Endothelial cell of umbilical vein (primary cell): Measurements from ENCODE around the gene ZC3H18. TPM values are rescaled to one million over a fixed set of nuclear protein-coding genes. Genes with fewer than 3 reads are reported as not detected.
A peak's percentile ranks its signal among the peaks of the same experiment; 100 is the strongest.

Source experiments
- BruUV-seq: library from RNA; stranded (reverse); fragments of 400-500 nt; replicated peaks from 2 replicates; lab custom pipeline; 2021; lab: Mats Ljungman, UMichigan
- CTCF ChIA-PET: fragments of 300-600, 350-600 bp; sonication (Branson Sonifier 250); formaldehyde crosslinking; loops from one replicate; lab custom pipeline; 2021; ENCODE audit warnings: antibody characterized with exemption, inconsistent platforms; lab: Charles Lee
- POLR2A ChIA-PET: fragments of 300-600, 350-600 bp; sonication (Branson Sonifier 250); formaldehyde crosslinking; loops from one replicate; lab custom pipeline; 2021; ENCODE audit warnings: antibody characterized with exemption, inconsistent platforms; lab: Charles Lee
- DNase-seq: peaks from one replicate; pipeline ENCODE4 v3.0.0-alpha.2; 2011; ENCODE audit warnings: low read depth, low spot score
- FAIRE-seq: peaks from 2 replicates; lab custom pipeline; 2011; peaks lifted over from hg19 to GRCh38; lab: Jason Lieb, UNC
- H2AFZ ChIP-seq: 2 replicates; pipeline ENCODE4 v1.6.0; 2012; ENCODE audit warnings: low read depth, low read length, control low read depth, inconsistent platforms
- H3K27ac ChIP-seq: 2 replicates; pipeline ENCODE4 v1.5.1; 2011; ENCODE audit warnings: low read depth, mild to moderate bottlenecking, control low read depth, low read length, moderate library complexity; ENCODE audit not compliant: insufficient read depth
- H3K27me3 ChIP-seq, 2 experiments: 2 replicates each; pipeline versions ENCODE4 v1.6.0 to v1.6.1; 2011; ENCODE audit warnings: low read length in 2 of 2, mixed read lengths in 1 of 2; ENCODE audit not compliant: control insufficient read depth in 2 of 2, insufficient read depth in 2 of 2
- H3K36me3 ChIP-seq, 2 experiments: 2 replicates in 1 of 2; 3 replicates in 1 of 2; pipeline ENCODE4 v1.5.1; 2011; ENCODE audit warnings: low read length in 2 of 2, mild to moderate bottlenecking in 1 of 2, moderate library complexity in 1 of 2; ENCODE audit not compliant: control insufficient read depth in 2 of 2, insufficient read depth in 2 of 2; ENCODE audit errors: extremely low read depth in 1 of 2
- H3K4me1 ChIP-seq: 3 replicates; pipeline ENCODE4 v1.5.1; 2011; ENCODE audit warnings: mild to moderate bottlenecking, low read length; ENCODE audit not compliant: control insufficient read depth, insufficient read depth; ENCODE audit errors: extremely low read depth
- H3K4me2 ChIP-seq: 2 replicates; pipeline ENCODE4 v1.6.1; 2011; ENCODE audit warnings: low read length, control low read depth, mixed read lengths; ENCODE audit not compliant: insufficient read depth
- H3K4me3 ChIP-seq, 3 experiments: fragments of 200-600 bp in 1 of 3; sonication (generic), shearing (Covaris generic) in 1 of 3; replicated peaks in 1 of 3; 2 replicates each; pipeline ENCODE4 v1.5.1; 2011 to 2016; ENCODE audit warnings: control low read depth in 3 of 3, low read length in 3 of 3, mild to moderate bottlenecking in 2 of 3, inconsistent platforms in 1 of 3, low read depth in 1 of 3, moderate library complexity in 1 of 3; ENCODE audit not compliant: insufficient read depth in 1 of 3
- H3K79me2 ChIP-seq: 2 replicates; pipeline ENCODE4 v1.6.0; 2012; ENCODE audit warnings: low read length, inconsistent platforms; ENCODE audit not compliant: control insufficient read depth, insufficient read depth
- H3K9ac ChIP-seq: replicated peaks from 2 replicates; pipeline ENCODE3; 2011; ENCODE audit warnings: low read length, control low read depth; ENCODE audit not compliant: insufficient read depth; ENCODE audit errors: extremely low read depth
- H3K9me1 ChIP-seq: replicated peaks from 3 replicates; pipeline ENCODE4 v1.6.0; 2011; ENCODE audit warnings: mild to moderate bottlenecking, low read length; ENCODE audit not compliant: control insufficient read depth, insufficient read depth; ENCODE audit errors: extremely low read depth
- H3K9me3 ChIP-seq: replicated peaks from 2 replicates; pipeline ENCODE4 v1.5.1; 2012; ENCODE audit warnings: low read length, inconsistent platforms; ENCODE audit not compliant: control insufficient read depth, insufficient read depth
- H4K20me1 ChIP-seq: replicated peaks from 2 replicates; pipeline ENCODE3; 2011; ENCODE audit warnings: mild to moderate bottlenecking, low read length; ENCODE audit not compliant: control insufficient read depth, insufficient read depth; ENCODE audit errors: extremely low read depth
- EZH2 ChIP-seq: IDR thresholded peaks from 2 replicates; pipeline ENCODE4 v1.6.1; 2012; ENCODE audit warnings: borderline replicate concordance, low read depth, mild to moderate bottlenecking, moderate library complexity, low read length, inconsistent platforms; ENCODE audit not compliant: severe bottlenecking
- FOS ChIP-seq: IDR thresholded peaks from 2 replicates; pipeline ENCODE4 v1.6.1; 2011; ENCODE audit warnings: mild to moderate bottlenecking, low read length, moderate library complexity, borderline replicate concordance; ENCODE audit not compliant: insufficient read depth
- GATA2 ChIP-seq: IDR thresholded peaks from 2 replicates; pipeline ENCODE4 v1.7.0; 2011; ENCODE audit warnings: low read depth, mild to moderate bottlenecking, moderate library complexity, mixed read lengths, low read length; ENCODE audit not compliant: insufficient read length, insufficient read depth
- JUN ChIP-seq: IDR thresholded peaks from 2 replicates; pipeline ENCODE4 v1.6.1; 2011; ENCODE audit warnings: borderline replicate concordance, low read depth; ENCODE audit not compliant: insufficient read length, insufficient read depth
- MYC ChIP-seq: IDR thresholded peaks from one replicate; pipeline ENCODE4 v1.6.1; 2011; ENCODE audit warnings: mild to moderate bottlenecking, low read depth, low read length
- POLR2A ChIP-seq: IDR thresholded peaks from 2 replicates; pipeline ENCODE4 v1.6.1; 2012; ENCODE audit warnings: low read depth, mild to moderate bottlenecking, control low read depth, low read length
- POLR2AphosphoS5 ChIP-seq: IDR thresholded peaks from 2 replicates; pipeline ENCODE4 v1.6.1; 2012; ENCODE audit warnings: low read depth, mild to moderate bottlenecking, control low read depth, low read length, moderate library complexity; ENCODE audit not compliant: insufficient read depth
- dilution Hi-C: fragments of 300-500 bp; cut with MboI; formaldehyde crosslinking; loops from one replicate; pipeline ENCODE4 v1.15.0; 2019; ENCODE audit warnings: low sequenced_read_pairs; ENCODE audit not compliant: extremely low pct_ligation_motif_present
- intact Hi-C: fragments of 100-400 bp; cut with micrococcal nuclease; formaldehyde crosslinking; loops from one replicate; pipeline ENCODE4 v1.10.0; 2022
- polyA plus RNA-seq, 4 experiments: library from polyadenylated mRNA; depleted of rRNA in 3 of 4; stranded (reverse) in 3 of 4; unstranded in 1 of 4; fragments of >200 nt; gene quantifications; 2 replicates each; pipeline versions ENCODE4 v1.2.1 to v1.2.3, GENCODE V29; 2011 to 2012; ENCODE audit warnings: missing spikeins in 1 of 4
- total RNA-seq: library from RNA; stranded (reverse); gene quantifications from 2 replicates; pipeline ENCODE4 v1.2.3, GENCODE V29; 2021
- TF ChIP-seq, protein P1 (sequence below): IDR thresholded peaks from 2 replicates; pipeline ENCODE4 v1.6.1; 2011; ENCODE audit not compliant: insufficient read depth, insufficient read length
- TF ChIP-seq, protein P2 (sequence below), 2 donors: IDR thresholded peaks; 1 replicate in 1 of 2; 2 replicates in 1 of 2; pipeline ENCODE4 v1.5.1; 2011; ENCODE audit warnings: low read length in 2 of 2, mild to moderate bottlenecking in 2 of 2, moderate library complexity in 2 of 2, control low read depth in 1 of 2, inconsistent platforms in 1 of 2, low read depth in 1 of 2; ENCODE audit not compliant: insufficient read depth in 1 of 2; ENCODE audit errors: extremely low read depth in 1 of 2

ZC3H18 gene
- total and polyA plus RNA-seq, 2 donors (not counting 3 experiments of a cell fraction or from before 2014, with no cell fraction given) = 12.1 to 52.8 TPM

DNA sequence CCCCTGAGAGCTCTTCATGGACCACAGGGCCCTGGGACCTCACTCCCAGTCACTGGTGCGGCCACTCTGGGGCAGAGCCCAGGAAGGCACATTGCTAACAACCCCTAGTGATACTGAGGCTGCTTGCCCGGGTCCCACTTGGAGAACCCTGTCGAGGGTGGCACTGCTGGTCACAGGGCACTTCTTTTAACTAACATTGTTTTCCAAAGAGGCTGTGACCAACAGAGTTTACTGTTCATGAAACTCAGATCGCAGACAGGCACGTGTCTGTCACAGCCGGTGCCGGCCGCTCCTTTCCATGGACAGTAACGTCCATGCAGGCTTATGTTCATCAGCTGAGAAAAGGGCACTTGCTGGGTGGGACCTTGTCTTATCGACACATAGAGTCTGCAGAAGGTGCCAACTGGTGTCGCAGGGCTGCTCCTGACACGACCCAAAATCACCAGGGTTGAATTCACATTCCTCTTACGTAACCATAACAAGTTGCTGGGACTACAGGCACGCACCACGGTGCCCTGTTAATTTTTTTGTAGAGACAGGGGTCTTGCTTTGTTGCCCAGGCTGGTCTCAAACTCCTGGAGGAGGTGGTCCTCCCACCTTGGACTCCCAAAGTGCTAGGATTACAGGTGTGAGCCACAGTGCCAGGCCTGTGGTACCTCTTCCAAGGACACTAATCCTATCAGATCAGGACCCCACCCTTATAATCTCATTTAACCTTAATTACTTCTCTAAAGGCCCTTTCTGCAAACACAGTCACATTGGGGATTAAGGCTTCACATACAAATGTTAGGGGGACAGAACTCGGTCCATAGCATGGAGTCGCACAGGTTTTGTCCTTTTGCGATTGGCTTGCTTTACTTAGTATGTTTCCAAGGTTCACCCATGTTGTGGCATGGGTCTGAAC, 1.2 kb upstream of the ZC3H18 start:
- FAIRE-seq (no peak), DNase-seq (no peak)
- H3K27me3 ChIP-seq = no peaks in the 10 kb centered on the region
- H4K20me1 ChIP-seq = no peaks in the 10 kb centered on the region
- BruUV-seq = no TSS peak
- intact Hi-C loops = loop anchor here (10.0 kb wide), 1 partner anchor 614 kb away; the partner anchor contains the start of gene BANP
- peak overlapping the region; percentile 25 to 67 (median 53) for H3K4me3 ChIP-seq
- no peak overlapping the region for H3K27ac ChIP-seq
- dilution Hi-C loops = no loop called here
- H3K9me1 ChIP-seq = no peaks in the 10 kb centered on the region
- peak overlapping the region; percentile 50 for H3K9ac ChIP-seq
- H3K36me3 ChIP-seq = peaks cover 3 to 4% of the 10 kb centered on the region in 2 experiments
- TF ChIP-seq GATA2 = no peak
- TF ChIP-seq, protein P1, sequence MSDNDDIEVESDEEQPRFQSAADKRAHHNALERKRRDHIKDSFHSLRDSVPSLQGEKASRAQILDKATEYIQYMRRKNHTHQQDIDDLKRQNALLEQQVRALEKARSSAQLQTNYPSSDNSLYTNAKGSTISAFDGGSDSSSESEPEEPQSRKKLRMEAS = no peak
- TF ChIP-seq MYC = no peak
- no peak for TF ChIP-seq POLR2AphosphoS5
- no peak for TF ChIP-seq POLR2A
- no peak for TF ChIP-seq JUN
- TF ChIP-seq, protein P2, sequence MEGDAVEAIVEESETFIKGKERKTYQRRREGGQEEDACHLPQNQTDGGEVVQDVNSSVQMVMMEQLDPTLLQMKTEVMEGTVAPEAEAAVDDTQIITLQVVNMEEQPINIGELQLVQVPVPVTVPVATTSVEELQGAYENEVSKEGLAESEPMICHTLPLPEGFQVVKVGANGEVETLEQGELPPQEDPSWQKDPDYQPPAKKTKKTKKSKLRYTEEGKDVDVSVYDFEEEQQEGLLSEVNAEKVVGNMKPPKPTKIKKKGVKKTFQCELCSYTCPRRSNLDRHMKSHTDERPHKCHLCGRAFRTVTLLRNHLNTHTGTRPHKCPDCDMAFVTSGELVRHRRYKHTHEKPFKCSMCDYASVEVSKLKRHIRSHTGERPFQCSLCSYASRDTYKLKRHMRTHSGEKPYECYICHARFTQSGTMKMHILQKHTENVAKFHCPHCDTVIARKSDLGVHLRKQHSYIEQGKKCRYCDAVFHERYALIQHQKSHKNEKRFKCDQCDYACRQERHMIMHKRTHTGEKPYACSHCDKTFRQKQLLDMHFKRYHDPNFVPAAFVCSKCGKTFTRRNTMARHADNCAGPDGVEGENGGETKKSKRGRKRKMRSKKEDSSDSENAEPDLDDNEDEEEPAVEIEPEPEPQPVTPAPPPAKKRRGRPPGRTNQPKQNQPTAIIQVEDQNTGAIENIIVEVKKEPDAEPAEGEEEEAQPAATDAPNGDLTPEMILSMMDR (IDR thresholded peaks at IDR 0.05; ENCODE audit: extremely low read depth in 1 of 2, insufficient read depth in 1 of 2, low read depth in 1 of 2, low read length in 2 of 2) = no peak
- no peak for TF ChIP-seq EZH2
- TF ChIP-seq FOS = no peak
- no peaks in the 10 kb centered on the region for H3K9me3 ChIP-seq
- ChIA-PET CTCF (no interaction called here), POLR2A (no interaction called here)
- H2AFZ ChIP-seq = peak overlapping the region; percentile 86
- H3K4me1 ChIP-seq = peaks cover 14% of the 10 kb centered on the region
- peaks cover 33% of the 10 kb centered on the region for H3K79me2 ChIP-seq
- H3K4me2 ChIP-seq = peak overlapping the region; percentile 68
